HG03108 (cell line): ENCODE results near the gene SUN5.

Source experiments
- ATAC-seq: cut with Tn5 transposase; IDR thresholded peaks from one replicate; pipeline ENCODE4 v1.9.1; 2021; ENCODE audit warnings: moderate library complexity; ENCODE audit not compliant: unreplicated experiment

The SUN5 gene

GRCh38 chr20:33026779-33027759 is 22.8 kb upstream of the SUN5 start:
- no peak for ATAC-seq

GRCh38 chr20:33026072-33026778 is 22.0 kb upstream of the SUN5 start:
- no peak for ATAC-seq

GRCh38 chr20:33025318-33025876 is 21.2 kb upstream of the SUN5 start:
- no peak for ATAC-seq

GRCh38 chr20:33024609-33025317 is 20.5 kb upstream of the SUN5 start:
- ATAC-seq = no peak

GRCh38 chr20:33024243-33024560 is 20.0 kb upstream of the SUN5 start:
- ATAC-seq = no peak

GRCh38 chr20:33023439-33024242 is 19.4 kb upstream of the SUN5 start:
- no peak for ATAC-seq

- no peak for ATAC-seq
Observed at GRCh38 chr20:33022694-33023438, 18.6 kb upstream of the SUN5 start.

- ATAC-seq = no peak
Observed at GRCh38 chr20:33022289-33022688, 18.1 kb upstream of the SUN5 start.

- ATAC-seq = no peak
Observed at GRCh38 chr20:33021879-33022278, 17.6 kb upstream of the SUN5 start.

GRCh38 chr20:33020278-33021161 is 16.3 kb upstream of the SUN5 start:
- no peak for ATAC-seq

GRCh38 chr20:33019465-33020277 is 15.4 kb upstream of the SUN5 start:
- ATAC-seq = no peak

- no peak for ATAC-seq
Observed at GRCh38 chr20:33018169-33018931, 14.1 kb upstream of the SUN5 start.

- ATAC-seq = no peak
Observed at GRCh38 chr20:33017542-33017941, 13.3 kb upstream of the SUN5 start.

- no peak for ATAC-seq
Observed at GRCh38 chr20:33016581-33017109, 12.4 kb upstream of the SUN5 start.

GRCh38 chr20:33015700-33016580 is 11.7 kb upstream of the SUN5 start:
- no peak for ATAC-seq

GRCh38 chr20:33015114-33015484 is 10.9 kb upstream of the SUN5 start:
- no peak for ATAC-seq
